Pancreas (tissue), 10 donors: ENCODE results near the gene TBC1D8. TPM values are rescaled to one million over a fixed set of nuclear protein-coding genes. Genes with fewer than 3 reads are reported as not detected.

Experiments used
- ATAC-seq, 4 donors: fragments of 200-7000 bp; cut with Tn5 transposase; one replicate each; pipeline versions ENCODE4 v1.8.0 to v1.9.1; 2020; ENCODE audit warnings: mild to moderate bottlenecking in 4 of 4, moderate library complexity in 4 of 4
- DNase-seq, 6 donors: peaks; one replicate each; pipeline ENCODE4 v3.0.0-alpha.2; 2020
- FAIRE-seq: peaks from 2 replicates; lab custom pipeline; 2012; peaks lifted over from hg19 to GRCh38; lab: Jason Lieb, UNC
- H3K27ac ChIP-seq, 4 donors: fragments of 200-600 bp; sonication (generic); 1 replicate in 3 of 4; 2 replicates in 1 of 4; pipeline versions ENCODE4 v1.5.0 to v1.8.0; 2020
- H3K27me3 ChIP-seq, 4 donors: fragments of 200-600 bp; one replicate each; pipeline ENCODE4 v1.8.0; 2021
- H3K36me3 ChIP-seq, 3 donors: fragments of 200-600 bp; sonication (generic) in 1 of 3; one replicate each; pipeline versions ENCODE4 v1.5.0 to v1.8.0; 2020 to 2021
- H3K4me1 ChIP-seq, 3 donors: fragments of 200-600 bp; one replicate each; pipeline ENCODE4 v1.8.0; 2021
- H3K4me3 ChIP-seq, 4 donors: fragments of 200-600 bp; sonication (generic) in 2 of 4; one replicate each; pipeline versions ENCODE4 v1.5.0 to v1.8.0; 2020 to 2021
- H3K9me3 ChIP-seq, 4 donors: fragments of 200-600 bp; one replicate each; pipeline ENCODE4 v1.8.0; 2021
- WGBS, 2 donors: extraction: QIAGEN DNeasy Blood & Tissue Kit; methylation state at CpG; one replicate each; pipeline ENCODE4 v1.1.7; 2013; 5-methylcytosine and 5-hydroxymethylcytosine counted together
- intact Hi-C, 3 donors: fragments of 100-400 bp; cut with DNase I; formaldehyde crosslinking; loops; one replicate each; pipeline versions ENCODE4 v1.11.1 to v1.14.2; 2022
- polyA plus RNA-seq, 2 donors: library from polyadenylated mRNA; stranded (reverse); fragments of 200-250 nt; gene quantifications; one replicate each; pipeline ENCODE4 v1.2.3, GENCODE V29; 2013
- total RNA-seq, 6 donors: library from RNA; stranded (reverse); fragmentation: NEBNext Ultra II Directional in 4 of 6; extraction: Animal tissue kit (Norgen Biotek cat#: 25700) in 4 of 6; gene quantifications; one replicate each; pipeline versions ENCODE4 v1.2.1 to v1.2.4, GENCODE V29; 2021 to 2023
- TF ChIP-seq, protein P1 (sequence below), 4 donors: fragments of 200-600 bp; sonication (generic) in 3 of 4; IDR thresholded peaks; one replicate each; pipeline versions ENCODE4 v1.5.0 to v1.8.0; 2021; ENCODE audit warnings: antibody characterized with exemption in 4 of 4
- donor health status: healthy with polysubstance abuse.
- donor health status: DM: no; HTN: no; CAD: no; lungs with moderate emphysema.
- donor health status: DM: no; HTN: no; CAD: no.
- donor health status: control.
- donor health status: control.
- donor health status: Bipolar disorder and iron deficiency.
- donor health status: DM: yes; HTN: yes; CAD: no.
- donor health status: DM: no; HTN: no; CAD: no.
- donor health status: DM: no; HTN: no; CAD: no.
- donor health status: DM: yes; HTN: yes; CAD: no.

Gene TBC1D8
- total and polyA plus RNA-seq, 8 donors: 21.3 to 46.2 (median 35.0) TPM

DNA sequence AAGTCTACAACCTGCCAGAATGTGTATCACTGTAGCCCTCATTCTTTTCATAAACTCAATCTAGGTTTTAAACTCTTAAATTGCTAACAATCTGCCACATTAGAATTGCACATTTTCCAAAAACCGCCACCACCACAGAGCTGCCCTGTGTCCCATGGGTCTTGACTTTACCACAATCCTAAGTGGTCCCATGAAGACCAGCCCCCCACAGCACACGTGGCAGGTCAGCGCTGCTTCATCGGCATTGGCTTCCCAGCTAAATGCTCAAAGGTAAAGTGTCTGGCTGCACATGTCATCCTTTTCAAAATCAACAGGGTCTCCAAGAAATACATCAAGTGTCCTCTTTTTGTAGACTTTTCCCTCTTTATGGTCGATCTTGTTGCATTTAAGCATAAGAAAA, 2.4 kb downstream of the TBC1D8 start:
- H3K27ac ChIP-seq: no peak overlapping the region
- TF ChIP-seq, protein P1, sequence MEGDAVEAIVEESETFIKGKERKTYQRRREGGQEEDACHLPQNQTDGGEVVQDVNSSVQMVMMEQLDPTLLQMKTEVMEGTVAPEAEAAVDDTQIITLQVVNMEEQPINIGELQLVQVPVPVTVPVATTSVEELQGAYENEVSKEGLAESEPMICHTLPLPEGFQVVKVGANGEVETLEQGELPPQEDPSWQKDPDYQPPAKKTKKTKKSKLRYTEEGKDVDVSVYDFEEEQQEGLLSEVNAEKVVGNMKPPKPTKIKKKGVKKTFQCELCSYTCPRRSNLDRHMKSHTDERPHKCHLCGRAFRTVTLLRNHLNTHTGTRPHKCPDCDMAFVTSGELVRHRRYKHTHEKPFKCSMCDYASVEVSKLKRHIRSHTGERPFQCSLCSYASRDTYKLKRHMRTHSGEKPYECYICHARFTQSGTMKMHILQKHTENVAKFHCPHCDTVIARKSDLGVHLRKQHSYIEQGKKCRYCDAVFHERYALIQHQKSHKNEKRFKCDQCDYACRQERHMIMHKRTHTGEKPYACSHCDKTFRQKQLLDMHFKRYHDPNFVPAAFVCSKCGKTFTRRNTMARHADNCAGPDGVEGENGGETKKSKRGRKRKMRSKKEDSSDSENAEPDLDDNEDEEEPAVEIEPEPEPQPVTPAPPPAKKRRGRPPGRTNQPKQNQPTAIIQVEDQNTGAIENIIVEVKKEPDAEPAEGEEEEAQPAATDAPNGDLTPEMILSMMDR (IDR thresholded peaks at IDR 0.05): no peak
- peak overlapping the region in 3 of 4 donors; percentile 81 to 93 (median 91) for H3K4me3 ChIP-seq
- ATAC-seq (no peak), DNase-seq (no peak), FAIRE-seq (no peak)
- H3K9me3 ChIP-seq: no peaks in the 10 kb centered on the region
- H3K27me3 ChIP-seq: no peaks in the 10 kb centered on the region
- 72 to 85% methylated on average over 5 of the region's 5 CpGs for WGBS, 2 donors
- no peaks in the 10 kb centered on the region for H3K36me3 ChIP-seq
- intact Hi-C loops: loop anchor here in 1 of 3 donors (10.0 kb wide), 1 partner anchor 114 kb away; no protein-coding TSS in a partner anchor
- H3K4me1 ChIP-seq: peaks cover 16 to 52% (median 47%) of the 10 kb centered on the region in 3 donors

DNA sequence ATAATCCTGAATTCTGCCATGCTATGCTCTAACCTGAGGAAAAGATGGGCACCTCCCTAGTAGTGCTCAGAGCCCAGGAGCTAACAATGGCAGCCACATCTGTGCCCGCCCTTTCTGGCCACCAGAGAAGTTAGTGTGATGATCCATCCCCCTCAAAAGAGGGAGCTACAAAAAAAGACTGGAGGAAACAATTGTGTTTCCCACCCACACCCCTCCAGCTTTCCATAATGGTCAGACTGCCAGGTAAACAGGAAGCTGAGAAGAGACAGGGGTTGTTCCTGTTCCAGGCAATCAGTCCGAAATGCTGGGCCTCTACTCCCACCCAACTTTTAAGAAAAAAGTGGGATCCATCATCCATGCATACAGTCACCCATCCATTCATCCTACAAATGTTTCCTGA, 3.2 kb downstream of the TBC1D8 start:
- no peak for DNase-seq
- TF ChIP-seq, protein P1 (IDR thresholded peaks at IDR 0.05): no peak
- no peaks in the 10 kb centered on the region for H3K27me3 ChIP-seq
- WGBS, 2 donors: 63 to 94% methylated on average over 2 of the region's 2 CpGs
- H3K27ac ChIP-seq: no peak overlapping the region
- intact Hi-C loops: loop anchor here in 1 of 3 donors (10.0 kb wide), 1 partner anchor 113 kb away; no protein-coding TSS in a partner anchor
- H3K9me3 ChIP-seq: no peaks in the 10 kb centered on the region
- H3K4me1 ChIP-seq: peaks cover 16 to 47% (median 43%) of the 10 kb centered on the region in 3 donors
- no peak overlapping the region for H3K4me3 ChIP-seq
- no peak for FAIRE-seq
- no peak for ATAC-seq
- H3K36me3 ChIP-seq: no peaks in the 10 kb centered on the region

DNA sequence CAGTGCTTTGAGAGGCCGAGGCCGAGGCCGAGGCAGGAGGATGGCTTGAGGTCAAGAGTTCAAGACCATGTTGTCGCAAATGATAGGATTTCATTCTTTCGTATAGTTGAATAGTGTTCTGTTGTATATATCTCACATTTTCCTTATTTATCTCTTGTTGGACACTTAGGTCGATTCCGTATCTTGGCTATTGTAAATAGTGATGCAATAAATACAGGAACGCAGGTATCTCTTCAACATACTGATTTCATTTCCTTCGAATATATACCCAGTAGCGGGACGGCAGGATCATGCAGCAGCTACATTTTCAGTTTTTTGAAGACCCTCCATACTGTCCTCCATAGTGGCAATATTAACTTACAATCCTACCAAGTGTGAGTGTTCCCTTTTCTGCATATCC, 4.1 kb downstream of the TBC1D8 start:
- Histone ChIP-seq H3K4me3 (no peak overlapping the region), H3K27ac (no peak overlapping the region), H3K9me3 (no peaks in the 10 kb centered on the region), H3K4me1 (peaks cover 9 to 40% (median 34%) of the 10 kb centered on the region in 3 donors), H3K27me3 (no peaks in the 10 kb centered on the region), H3K36me3 (no peaks in the 10 kb centered on the region)
- TF ChIP-seq, protein P1 (IDR thresholded peaks at IDR 0.05): no peak
- FAIRE-seq: no peak
- no peak for ATAC-seq
- DNase-seq: no peak
- intact Hi-C loops: loop anchor here in 1 of 3 donors (10.0 kb wide), 1 partner anchor 112 kb away; no protein-coding TSS in a partner anchor
- WGBS, 2 donors: 82 to 84% methylated on average over 11 of the region's 11 CpGs

DNA sequence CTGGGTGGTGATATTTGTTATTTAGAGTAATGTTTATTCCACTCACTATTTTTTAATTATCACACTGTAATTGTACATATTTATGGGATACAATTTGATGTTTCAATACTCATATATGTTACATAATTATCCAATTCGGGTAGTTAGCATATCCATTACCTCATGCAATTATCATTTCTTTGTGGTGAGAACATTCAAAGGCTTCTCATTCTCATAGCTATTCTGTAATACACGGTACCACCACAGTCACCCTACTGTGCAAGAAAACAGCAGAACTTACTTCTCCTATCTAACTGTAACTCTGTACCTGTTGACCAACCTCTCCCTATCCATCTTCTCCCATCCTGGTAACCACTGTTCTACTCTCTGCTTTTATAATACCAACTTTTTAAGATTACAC, 4.6 kb downstream of the TBC1D8 start:
- intact Hi-C loops: loop anchor here in 1 of 3 donors (10.0 kb wide), 1 partner anchor 112 kb away; no protein-coding TSS in a partner anchor

More for the DNA sequence above, 4.6 kb downstream of the TBC1D8 start:
- Histone ChIP-seq H3K9me3 (no peaks in the 10 kb centered on the region), H3K27me3 (no peaks in the 10 kb centered on the region), H3K4me3 (no peak overlapping the region), H3K36me3 (no peaks in the 10 kb centered on the region), H3K27ac (no peak overlapping the region), H3K4me1 (peaks cover 11 to 41% (median 35%) of the 10 kb centered on the region in 3 donors)
- FAIRE-seq (no peak), DNase-seq (no peak), ATAC-seq (no peak)
- 65 to 76% methylated on average over 2 of the region's 2 CpGs for WGBS, 2 donors
- TF ChIP-seq, protein P1 (IDR thresholded peaks at IDR 0.05): no peak
